GM19324 (cell line): ENCODE measurements around the gene PKD2.
"Not testable (repeated sequence)": the region's sequence is repeated elsewhere in the genome, so short reads cannot be mapped to it uniquely, and the experiment has no call there.

Experiments used
- ATAC-seq: cut with Tn5 transposase; IDR thresholded peaks from one replicate; pipeline ENCODE4 v1.9.1; 2021; ENCODE audit warnings: mild to moderate bottlenecking, moderate library complexity; ENCODE audit not compliant: unreplicated experiment, low FRiP score

PKD2 gene

GRCh38 chr4:87985097-87985886 is 22.1 kb upstream of the PKD2 start:
- peak; percentile 95 for ATAC-seq

DNA sequence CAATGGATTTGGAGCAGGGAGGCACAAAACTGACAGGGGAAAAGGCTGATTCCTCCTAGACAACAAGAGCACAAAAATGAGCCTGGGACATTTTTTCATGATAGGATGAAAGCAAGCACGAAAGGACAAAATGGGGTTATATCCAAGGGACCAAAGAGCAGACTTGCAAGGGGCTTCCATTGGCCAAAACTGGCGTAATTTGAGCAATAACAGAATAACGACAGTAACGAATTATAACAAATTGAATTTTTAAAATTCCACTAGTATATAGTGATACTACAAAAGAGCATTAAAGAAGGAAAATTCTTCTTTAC is 21.6 kb upstream of the PKD2 start:
- ATAC-seq, result no peak

- ATAC-seq, result no peak
Observed at GRCh38 chr4:87986508-87986907, 20.9 kb upstream of the PKD2 start.

GRCh38 chr4:87989765-87990164 is 17.7 kb upstream of the PKD2 start:
- ATAC-seq, result no peak

- ATAC-seq, result no peak
Observed at GRCh38 chr4:87995435-87995834, 12.0 kb upstream of the PKD2 start.

DNA sequence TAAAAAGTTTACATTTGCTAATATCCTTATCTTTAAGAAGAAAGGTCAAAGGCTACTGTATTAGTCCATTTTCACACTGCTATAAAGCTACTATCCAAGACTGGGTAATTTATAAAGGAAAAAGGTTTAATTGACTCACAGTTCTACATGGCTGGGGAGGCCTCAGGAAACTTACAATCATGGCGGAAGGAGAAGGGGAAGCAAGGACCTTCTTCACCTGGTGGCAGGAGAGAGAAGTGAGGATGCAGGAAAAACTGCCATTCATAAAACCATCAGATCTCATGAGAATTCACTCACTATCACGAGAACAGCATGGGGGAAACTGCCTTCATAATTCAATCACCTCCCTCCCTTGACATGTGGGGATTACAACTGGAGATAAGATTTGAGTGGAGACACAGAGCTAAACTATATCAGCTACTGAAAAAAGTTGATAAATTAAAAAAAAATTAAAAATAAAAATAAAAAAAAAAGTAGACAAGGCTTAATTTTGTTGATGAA is 8.2 kb upstream of the PKD2 start:
- not testable (repeated sequence) for ATAC-seq

GRCh38 chr4:88001871-88002270 is 5.6 kb upstream of the PKD2 start:
- ATAC-seq, result no peak

DNA sequence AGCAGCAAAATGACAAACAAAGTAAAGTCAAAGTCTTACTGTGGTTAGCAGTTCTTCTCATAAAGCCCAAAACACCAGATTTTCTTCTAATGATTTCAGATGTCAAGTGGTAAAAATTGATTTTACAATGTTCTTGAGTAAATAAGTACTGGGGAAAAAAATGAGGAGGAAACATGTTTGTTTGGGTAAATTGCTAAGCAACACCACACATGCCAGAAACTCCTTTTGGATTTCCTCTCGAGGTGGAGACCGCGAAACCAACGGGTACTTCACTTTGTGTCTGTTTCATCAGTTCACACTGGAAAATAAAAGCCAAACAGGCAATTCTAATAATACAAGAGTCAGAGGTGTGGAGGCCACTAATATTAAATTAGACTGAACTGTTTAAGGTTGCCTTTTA is 4.6 kb upstream of the PKD2 start:
- ATAC-seq, result no peak

DNA sequence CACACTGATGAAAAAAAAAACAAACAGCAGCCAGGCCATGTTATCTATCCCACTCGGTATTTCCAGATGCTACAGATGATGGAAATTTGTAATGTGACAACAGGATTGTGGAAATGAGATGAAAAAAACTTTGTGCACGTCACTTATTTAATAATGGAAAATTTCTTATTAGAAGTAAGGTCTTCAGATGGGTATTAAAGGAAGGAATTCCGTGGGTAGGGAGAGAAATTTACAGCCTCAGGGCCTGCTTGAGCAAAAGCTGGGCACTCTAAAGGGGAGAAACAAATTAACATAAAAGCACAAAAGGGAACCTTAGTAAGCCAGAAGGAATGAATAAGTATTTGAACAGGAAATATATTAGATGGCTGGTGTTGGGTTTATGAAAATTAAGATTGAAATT is 4.2 kb upstream of the PKD2 start:
- no peak for ATAC-seq

DNA sequence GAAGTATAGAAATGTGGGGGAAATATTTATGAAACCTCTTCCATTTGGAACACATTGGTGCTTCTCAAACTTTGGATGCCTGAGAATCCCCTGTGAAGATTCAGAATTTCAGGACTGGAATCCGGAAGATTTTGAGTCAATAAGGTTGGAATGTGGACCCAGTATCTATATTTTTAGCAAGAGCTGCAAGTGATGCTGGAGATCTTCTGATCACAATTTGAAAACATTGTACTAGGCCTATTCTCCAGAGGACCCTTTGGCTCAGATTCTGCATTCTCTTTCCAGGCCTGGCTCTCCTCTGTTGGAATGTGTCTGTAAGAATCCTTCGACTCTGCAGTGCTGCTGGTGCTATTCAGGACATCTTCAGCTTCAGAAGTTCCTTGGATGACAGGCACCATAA is 2.4 kb upstream of the PKD2 start:
- ATAC-seq, result no peak

DNA sequence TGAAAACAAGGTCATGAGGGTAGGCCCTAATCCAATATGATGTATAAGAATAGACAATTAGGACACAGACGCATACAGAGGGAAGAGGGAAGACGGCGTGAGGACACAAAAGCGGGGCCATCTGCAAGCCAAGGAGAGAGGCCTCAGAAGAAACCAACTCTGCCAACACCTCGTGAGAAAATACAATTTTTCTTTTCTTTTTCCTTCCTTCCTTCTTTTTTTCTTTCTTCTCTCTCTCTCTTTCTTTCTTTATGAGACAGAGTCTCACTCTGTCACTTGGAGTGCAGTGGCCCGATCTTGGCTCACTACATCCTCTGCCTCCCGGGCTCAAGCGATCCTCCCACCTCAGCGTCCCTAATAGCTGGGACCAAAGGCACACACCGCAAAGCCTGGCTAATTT is 1.5 kb upstream of the PKD2 start:
- ATAC-seq, result no peak

DNA sequence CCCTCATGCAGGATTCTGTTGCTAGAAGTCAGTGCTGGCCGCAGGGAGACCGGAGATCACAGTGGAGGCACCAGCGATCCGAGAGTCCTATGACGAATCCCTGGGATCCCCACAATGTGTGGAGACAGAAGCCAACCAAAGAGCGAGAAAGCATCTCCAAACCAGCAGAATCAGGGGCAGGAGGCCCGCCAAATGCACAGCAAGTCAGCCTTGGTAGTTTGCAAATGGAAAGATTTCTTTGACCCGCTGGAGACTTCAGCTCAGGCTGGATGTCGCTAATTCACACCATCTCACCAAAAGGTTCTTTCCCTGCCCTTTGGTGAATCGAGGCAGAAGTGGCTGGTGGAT is 505 bp upstream of the PKD2 start:
- ATAC-seq, result no peak

GRCh38 chr4:88008122-88008742 is 797 bp downstream of the PKD2 start:
- ATAC-seq, result peak; percentile 37

GRCh38 chr4:88008743-88009171 is 1.3 kb downstream of the PKD2 start:
- ATAC-seq, result no peak

DNA sequence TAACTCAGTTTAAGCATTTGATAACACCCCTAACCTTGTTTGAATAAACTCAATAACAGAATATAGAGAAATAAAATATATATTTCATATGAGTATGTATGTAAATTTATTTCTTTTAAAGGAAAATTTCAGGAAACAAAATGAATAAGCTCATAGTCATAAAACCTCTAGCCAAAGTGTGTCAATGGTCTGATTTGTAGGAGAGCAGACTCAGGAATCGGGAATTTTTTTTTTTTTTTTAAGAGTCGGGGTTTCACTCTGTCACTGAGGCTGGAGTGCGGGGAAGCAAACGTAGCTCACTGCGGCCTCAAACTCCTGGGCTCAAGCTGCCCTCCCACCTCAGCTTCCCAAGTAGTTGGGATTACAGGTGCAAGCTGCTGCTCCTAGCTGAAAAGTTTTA is 2.4 kb downstream of the PKD2 start:
- no peak for ATAC-seq

GRCh38 chr4:88010966-88011365 is 3.5 kb downstream of the PKD2 start:
- ATAC-seq, result no peak

GRCh38 chr4:88012647-88013046 is 5.2 kb downstream of the PKD2 start:
- peak; percentile 43 for ATAC-seq

DNA sequence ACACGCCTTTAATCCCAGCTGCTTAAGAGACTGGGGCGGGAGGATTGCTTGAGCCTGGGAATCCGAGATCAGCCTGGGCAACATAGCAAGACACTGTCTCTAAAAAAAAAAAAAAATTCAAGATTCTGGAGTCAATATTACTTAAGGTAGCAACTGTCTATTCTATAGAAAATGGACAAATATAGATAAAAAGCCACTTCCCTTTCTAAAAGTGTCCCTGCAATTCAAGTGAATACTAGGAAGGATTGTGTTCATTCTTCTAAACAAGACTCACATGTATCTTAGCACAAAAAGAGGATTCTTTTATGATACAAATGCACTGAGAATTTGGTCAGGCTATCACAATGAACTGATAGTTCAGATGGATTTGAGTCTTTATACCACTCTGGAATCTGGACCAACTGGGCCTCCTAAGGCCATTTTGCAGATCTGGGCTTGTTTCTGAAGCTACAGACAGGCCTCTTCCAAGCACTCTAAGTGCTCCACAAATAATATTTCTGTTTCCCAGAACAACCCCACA is 7.0 kb downstream of the PKD2 start:
- no peak for ATAC-seq

DNA sequence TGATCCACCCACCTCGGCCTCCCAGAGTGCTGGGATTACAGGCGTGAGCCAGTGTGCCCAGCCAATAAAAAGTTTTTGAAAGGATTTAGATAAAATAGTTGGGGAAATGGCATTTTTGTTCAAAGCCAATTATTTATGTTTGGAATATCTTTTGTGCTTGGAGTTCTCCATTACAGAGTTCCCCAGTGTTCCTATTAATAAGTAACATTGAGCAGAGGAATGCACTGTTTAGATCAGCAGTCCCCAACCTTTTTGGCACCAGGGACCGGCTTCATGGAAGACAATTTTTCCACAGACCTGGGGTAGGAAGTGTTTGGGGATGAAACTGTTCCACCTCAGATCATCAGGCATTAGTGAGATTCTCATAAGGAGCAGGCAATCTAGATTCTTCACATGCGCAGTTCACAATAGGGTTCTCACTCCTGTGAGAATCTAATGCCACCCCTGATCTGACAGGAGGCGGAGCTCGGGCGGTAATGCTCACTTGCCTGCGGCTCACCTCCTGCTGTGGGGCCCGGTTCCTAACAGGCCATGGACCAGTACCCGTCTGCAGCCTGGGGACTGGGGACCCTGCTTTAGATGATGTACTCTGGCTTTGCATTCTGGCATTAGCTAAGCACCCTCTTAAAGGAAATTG is 8.3 kb downstream of the PKD2 start:
- ATAC-seq, result no peak

DNA sequence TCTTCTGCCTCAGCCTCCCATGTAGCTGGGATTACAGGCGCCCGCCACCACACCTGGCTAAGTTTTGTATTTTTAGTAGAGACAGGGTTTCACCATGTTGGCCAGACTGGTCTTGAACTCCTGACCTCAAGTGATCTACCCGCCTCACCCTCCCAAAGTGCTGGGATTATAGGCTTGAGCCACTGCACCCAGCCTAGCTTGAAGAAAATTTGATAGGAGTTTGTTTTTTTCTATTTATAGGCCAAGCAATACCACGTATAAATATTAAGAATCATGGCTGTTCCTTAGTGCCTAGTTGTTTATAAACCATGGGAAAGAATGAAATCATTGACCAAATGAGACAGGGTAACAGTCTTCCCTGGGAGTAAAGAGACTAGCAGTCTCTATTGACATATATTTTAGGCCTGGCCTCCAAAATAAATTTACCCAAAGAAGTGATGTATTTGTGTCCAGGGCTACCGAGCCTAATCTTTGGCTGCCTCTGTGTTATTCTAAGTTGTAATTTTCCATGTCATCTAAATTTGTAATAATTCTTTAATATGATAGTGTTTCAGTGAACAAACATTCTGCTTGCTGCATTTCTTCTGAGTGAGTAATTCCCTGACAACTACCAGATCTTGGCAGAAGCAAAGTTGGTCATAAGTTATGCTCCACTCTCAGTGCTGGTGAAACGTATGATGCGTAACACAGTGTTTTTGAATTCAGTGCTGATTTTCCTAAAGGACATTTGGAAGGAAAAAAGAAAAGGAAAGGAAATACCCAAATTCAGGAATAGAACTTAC is 10.3 kb downstream of the PKD2 start:
- ATAC-seq, result no peak

DNA sequence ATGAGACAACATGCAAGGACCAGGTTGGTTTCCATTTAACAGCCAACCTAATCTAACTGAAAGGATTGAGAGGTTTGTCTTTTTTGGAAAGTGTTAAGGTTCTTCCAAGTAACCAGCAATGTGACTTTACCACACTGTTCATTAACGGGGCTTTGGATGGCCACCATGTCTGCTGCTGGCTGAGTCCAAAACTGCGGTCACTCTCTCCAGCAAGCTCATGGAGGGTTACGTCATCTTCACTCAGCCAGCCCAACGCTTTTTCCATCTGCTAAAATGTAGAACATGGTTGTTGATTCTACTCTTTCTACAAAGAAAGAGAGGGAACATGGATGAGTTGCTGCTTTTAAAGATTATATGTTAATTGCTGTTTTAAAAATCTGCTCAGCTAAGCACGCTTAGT is 11.0 kb downstream of the PKD2 start:
- no peak for ATAC-seq
